ENCODE measurements around the gene CCNI.
"Not testable (repeated sequence)": the region's sequence is repeated elsewhere in the genome, so short reads cannot be mapped to it uniquely, and the experiment has no call there.

The CCNI gene

GRCh38 chr4:77040854-77041725, 34.7 kb downstream of the CCNI start:
- H3K4me3 ChIP-seq (replicated peaks in 1 of 2; ENCODE audit: low read depth in 2 of 2, low read length in 2 of 2), result no peak overlapping the region
- DNase-seq (ENCODE audit: low read depth in 2 of 2), result peak in 1 of 2 donors; percentile 51
- TF ChIP-seq, protein P1, sequence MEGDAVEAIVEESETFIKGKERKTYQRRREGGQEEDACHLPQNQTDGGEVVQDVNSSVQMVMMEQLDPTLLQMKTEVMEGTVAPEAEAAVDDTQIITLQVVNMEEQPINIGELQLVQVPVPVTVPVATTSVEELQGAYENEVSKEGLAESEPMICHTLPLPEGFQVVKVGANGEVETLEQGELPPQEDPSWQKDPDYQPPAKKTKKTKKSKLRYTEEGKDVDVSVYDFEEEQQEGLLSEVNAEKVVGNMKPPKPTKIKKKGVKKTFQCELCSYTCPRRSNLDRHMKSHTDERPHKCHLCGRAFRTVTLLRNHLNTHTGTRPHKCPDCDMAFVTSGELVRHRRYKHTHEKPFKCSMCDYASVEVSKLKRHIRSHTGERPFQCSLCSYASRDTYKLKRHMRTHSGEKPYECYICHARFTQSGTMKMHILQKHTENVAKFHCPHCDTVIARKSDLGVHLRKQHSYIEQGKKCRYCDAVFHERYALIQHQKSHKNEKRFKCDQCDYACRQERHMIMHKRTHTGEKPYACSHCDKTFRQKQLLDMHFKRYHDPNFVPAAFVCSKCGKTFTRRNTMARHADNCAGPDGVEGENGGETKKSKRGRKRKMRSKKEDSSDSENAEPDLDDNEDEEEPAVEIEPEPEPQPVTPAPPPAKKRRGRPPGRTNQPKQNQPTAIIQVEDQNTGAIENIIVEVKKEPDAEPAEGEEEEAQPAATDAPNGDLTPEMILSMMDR (IDR thresholded peaks at IDR 0.05; ENCODE audit: low read depth, low read length), result no peak

DNA sequence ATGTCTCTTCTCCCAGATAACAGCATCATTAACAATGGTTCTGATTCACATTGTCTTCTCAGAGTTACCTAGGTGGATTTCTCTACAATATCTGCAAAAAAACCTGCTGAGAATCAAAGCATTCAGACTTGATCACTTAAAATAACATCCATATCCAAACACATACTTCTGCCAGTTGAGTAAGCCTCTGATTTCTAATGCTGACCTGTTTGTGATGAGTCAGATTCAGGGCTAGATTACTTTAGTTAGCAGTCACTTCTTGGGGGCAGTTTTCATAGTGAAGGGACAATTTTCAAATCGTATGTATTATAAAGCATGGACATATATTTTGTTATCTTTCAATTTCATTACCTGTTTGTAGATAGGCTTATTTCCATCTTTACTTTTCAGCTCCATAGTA, 35.5 kb downstream of the CCNI start:
- no peak overlapping the region for H3K4me3 ChIP-seq (replicated peaks in 1 of 2; ENCODE audit: low read depth in 2 of 2, low read length in 2 of 2)
- TF ChIP-seq, protein P1 (IDR thresholded peaks at IDR 0.05; ENCODE audit: low read depth, low read length), result no peak
- peak in 1 of 2 donors; percentile 79 for DNase-seq (ENCODE audit: low read depth in 2 of 2)

GRCh38 chr4:77039796-77040195, 36.0 kb downstream of the CCNI start:
- TF ChIP-seq, protein P1 (IDR thresholded peaks at IDR 0.05; ENCODE audit: low read depth, low read length), result no peak
- no peak overlapping the region for H3K4me3 ChIP-seq (replicated peaks in 1 of 2; ENCODE audit: low read depth in 2 of 2, low read length in 2 of 2)
- no peak for DNase-seq (ENCODE audit: low read depth in 2 of 2)

DNA sequence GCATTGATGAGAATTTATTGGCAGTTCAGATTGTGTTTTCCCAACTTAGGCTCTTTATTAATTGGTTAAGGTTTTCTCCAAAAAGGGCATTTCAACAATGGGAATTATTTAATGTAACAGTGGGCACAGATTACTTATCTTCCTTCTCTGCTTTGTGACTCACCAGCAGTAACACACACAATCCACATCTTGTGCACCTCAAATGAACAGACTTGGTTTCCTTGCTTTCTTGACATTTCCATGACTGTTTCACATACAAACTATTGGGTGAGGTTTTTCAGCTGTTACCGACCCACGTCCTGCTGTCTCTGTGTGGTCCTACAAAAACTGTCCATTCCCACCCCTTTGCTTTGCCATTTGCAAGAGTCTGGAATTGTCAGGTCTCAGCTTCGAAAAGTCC, 38.1 kb downstream of the CCNI start:
- DNase-seq (ENCODE audit: low read depth in 2 of 2), result no peak
- H3K4me3 ChIP-seq (replicated peaks in 1 of 2; ENCODE audit: low read depth in 2 of 2, low read length in 2 of 2), result no peak overlapping the region
- TF ChIP-seq, protein P1 (IDR thresholded peaks at IDR 0.05; ENCODE audit: low read depth, low read length), result no peak

DNA sequence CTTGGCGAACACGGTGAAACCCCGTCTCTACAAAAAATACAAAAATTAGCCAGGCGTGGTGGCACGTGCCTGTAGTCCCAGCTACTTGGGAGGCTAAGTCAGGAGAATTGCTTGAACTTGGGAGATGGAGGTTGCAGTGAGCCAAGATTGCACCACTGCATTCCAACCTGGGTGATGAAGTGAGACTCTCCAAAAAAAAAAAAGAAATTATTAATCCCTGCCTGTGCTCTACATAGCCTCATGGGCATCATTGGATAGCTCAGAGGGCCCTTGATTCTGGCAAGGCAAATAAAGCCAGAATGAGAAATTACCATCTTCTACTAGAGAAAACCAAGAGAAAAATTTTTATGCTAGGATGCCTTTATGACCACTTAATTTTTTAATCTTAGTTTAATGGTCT, 38.6 kb downstream of the CCNI start:
- peak in 1 of 2 donors; percentile 62 for DNase-seq (ENCODE audit: low read depth in 2 of 2)
- not testable (repeated sequence) for H3K4me3 ChIP-seq (replicated peaks in 1 of 2; ENCODE audit: low read depth in 2 of 2, low read length in 2 of 2)

DNA sequence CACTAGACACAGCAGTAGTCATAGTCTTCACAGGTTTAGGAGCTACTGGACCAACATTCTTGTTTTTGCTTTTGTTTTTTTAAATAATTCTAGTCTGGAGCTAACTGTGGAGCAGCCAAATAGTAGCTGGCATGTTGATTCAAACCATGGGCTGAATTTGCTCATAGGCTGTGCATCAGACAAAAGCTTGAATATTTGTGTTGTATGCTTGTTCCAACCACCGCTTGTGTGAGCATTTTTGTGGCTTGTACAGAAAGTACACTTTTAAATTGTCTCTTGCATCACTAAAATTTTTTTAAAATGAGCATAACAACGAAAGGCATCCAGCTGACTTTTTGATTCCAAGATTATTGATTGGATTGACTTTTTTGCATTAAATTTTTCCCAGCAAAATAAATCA, 39.6 kb downstream of the CCNI start:
- TF ChIP-seq, protein P1 (IDR thresholded peaks at IDR 0.05; ENCODE audit: low read depth, low read length), result no peak
- peak; percentile 87 to 96 for DNase-seq (ENCODE audit: low read depth in 2 of 2)
- H3K4me3 ChIP-seq (replicated peaks in 1 of 2; ENCODE audit: low read depth in 2 of 2, low read length in 2 of 2), result no peak overlapping the region

GRCh38 chr4:77035153-77035552, 40.6 kb downstream of the CCNI start:
- TF ChIP-seq, protein P1 (IDR thresholded peaks at IDR 0.05; ENCODE audit: low read depth, low read length), result no peak
- H3K4me3 ChIP-seq (replicated peaks in 1 of 2; ENCODE audit: low read depth in 2 of 2, low read length in 2 of 2), result no peak overlapping the region
- no peak for DNase-seq (ENCODE audit: low read depth in 2 of 2)
